ENCODE data around the gene FBXO15.

FBXO15 gene

DNA sequence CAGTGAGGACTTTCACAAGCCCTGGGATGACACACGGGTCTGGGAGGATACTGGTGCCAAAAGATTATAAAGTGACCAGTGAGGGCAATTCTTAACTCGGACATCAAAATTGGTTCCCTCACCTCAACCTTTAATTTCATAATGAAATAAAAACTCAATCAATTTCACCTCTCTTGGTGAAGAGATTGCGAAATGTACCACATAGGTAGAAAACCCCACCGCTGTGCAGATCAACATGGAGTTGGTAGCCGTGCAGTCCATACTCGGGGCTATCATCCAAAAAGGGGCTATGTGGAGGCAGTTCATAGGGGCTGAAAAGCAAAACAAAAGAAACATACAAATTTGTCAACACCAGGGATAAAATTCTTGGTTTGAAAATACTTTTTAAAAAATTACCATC lies 24.4 kb downstream of the FBXO15 start:
- TF ChIP-seq, protein P1, sequence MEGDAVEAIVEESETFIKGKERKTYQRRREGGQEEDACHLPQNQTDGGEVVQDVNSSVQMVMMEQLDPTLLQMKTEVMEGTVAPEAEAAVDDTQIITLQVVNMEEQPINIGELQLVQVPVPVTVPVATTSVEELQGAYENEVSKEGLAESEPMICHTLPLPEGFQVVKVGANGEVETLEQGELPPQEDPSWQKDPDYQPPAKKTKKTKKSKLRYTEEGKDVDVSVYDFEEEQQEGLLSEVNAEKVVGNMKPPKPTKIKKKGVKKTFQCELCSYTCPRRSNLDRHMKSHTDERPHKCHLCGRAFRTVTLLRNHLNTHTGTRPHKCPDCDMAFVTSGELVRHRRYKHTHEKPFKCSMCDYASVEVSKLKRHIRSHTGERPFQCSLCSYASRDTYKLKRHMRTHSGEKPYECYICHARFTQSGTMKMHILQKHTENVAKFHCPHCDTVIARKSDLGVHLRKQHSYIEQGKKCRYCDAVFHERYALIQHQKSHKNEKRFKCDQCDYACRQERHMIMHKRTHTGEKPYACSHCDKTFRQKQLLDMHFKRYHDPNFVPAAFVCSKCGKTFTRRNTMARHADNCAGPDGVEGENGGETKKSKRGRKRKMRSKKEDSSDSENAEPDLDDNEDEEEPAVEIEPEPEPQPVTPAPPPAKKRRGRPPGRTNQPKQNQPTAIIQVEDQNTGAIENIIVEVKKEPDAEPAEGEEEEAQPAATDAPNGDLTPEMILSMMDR (IDR thresholded peaks at IDR 0.05; ENCODE audit: control insufficient read depth, insufficient read depth, low read depth, low read length, missing control alignments), result no peak
- no peak for DNase-seq (ENCODE audit: low read depth)
- H3K4me3 ChIP-seq (ENCODE audit: control insufficient read depth, low read depth, low read length), result no peak overlapping the region

DNA sequence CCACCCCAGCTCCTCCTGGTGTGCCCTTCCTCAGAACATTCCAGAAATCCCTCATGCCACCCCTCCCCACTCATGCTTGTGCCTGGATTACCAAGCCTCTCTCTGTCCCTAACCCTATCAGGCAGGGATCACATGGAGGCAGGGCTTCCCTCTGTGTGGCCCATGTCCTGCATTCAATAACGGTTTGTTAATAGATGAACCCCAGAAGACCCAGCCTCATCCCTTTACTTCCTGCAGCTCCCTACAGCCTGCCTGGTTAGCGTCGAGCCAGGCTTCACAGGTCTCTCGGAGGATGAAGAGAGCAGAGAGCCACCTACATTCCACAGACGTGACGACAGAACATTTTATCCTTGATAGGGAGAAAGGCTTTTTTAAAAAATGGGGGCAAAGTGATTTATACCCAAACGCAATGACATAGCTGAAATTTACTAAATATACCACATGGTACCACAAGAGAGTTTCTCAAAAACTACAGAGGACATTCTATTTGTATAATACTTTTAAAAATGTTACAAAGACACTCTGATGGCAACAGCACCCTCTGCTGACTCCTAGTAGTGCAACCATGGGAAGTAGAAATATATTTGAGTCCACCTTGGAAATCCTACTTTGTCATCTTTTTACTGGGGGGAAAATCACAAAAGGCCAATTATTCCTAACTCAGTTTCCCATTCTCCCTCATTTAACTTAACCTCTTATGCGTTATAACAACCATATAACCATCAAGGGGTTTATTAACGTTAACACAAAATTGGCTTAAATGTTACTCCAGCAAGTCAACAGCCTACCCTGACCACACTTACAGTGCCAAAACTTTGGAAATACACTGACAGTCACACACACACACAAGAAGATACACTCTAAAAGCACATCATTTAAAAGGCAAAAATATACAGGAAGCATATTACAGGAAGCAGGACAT lies 30.7 kb downstream of the FBXO15 start:
- H3K4me3 ChIP-seq (ENCODE audit: control insufficient read depth, low read depth, low read length), result no peak overlapping the region
- TF ChIP-seq, protein P1 (IDR thresholded peaks at IDR 0.05; ENCODE audit: control insufficient read depth, insufficient read depth, low read depth, low read length, missing control alignments), result peak; percentile 80
- peak; percentile 24 for DNase-seq (ENCODE audit: low read depth)

DNA sequence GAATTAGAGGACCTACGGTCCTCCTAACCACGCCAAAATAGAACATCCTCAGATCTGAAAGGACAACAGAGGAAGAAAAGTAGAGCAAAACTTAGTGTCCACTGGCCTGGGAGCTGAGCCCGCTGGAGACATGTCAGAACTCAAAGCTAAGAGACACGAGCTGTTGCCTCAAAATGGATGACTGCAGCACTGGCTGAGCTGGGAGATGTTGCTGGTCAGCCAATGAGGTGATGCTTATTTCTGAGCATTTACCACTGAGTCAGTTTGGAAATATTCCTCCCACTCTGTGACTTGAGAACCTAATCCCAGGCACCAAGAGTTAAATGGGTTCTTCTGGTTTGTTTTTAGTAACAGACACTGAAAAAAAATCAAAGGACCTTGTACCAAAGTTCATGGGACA lies 32.6 kb downstream of the FBXO15 start:
- no peak overlapping the region for H3K4me3 ChIP-seq (ENCODE audit: control insufficient read depth, low read depth, low read length)
- peak; percentile 23 for DNase-seq (ENCODE audit: low read depth)
- TF ChIP-seq, protein P1 (IDR thresholded peaks at IDR 0.05; ENCODE audit: control insufficient read depth, insufficient read depth, low read depth, low read length, missing control alignments), result no peak

DNA sequence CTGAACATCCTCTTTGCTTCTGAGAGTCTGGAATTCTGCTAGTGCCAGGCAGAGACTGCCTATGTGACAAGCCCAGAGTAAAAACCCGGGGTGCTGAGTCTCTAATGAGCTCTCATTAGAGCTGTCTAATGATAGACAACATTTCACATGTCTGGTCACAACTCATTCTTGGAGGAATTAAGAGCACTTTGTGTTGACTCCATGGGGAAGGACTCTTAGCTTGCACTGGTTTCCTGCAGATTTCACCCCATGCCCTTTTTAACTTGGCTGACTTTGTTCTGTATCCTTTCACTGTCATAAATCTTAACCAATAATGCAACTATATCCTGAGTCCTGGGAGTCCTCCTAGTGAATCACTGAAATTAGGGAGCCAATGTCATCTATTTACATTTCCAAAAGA lies 33.5 kb downstream of the FBXO15 start:
- H3K4me3 ChIP-seq (ENCODE audit: control insufficient read depth, low read depth, low read length), result no peak overlapping the region
- DNase-seq (ENCODE audit: low read depth), result no peak
- TF ChIP-seq, protein P1 (IDR thresholded peaks at IDR 0.05; ENCODE audit: control insufficient read depth, insufficient read depth, low read depth, low read length, missing control alignments), result no peak

DNA sequence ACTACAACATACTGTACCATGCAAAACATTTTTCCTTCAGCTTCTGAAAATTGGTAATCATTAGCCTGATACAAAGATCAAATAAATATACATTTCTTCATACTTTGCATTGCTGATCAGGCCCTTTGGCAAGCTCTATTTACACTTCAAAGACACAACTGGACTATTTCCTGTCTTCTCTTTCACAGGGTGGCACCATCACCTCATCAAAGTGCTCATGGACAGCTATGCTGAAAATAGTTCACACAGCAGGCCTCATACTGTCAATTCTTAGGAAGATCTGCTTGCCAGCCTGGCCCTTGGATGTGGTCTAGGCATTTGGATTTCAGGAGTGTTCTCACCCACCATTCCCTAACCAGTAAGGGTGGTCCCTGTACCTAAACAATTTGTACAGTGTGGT lies 33.9 kb downstream of the FBXO15 start:
- DNase-seq (ENCODE audit: low read depth), result no peak
- no peak overlapping the region for H3K4me3 ChIP-seq (ENCODE audit: control insufficient read depth, low read depth, low read length)
- TF ChIP-seq, protein P1 (IDR thresholded peaks at IDR 0.05; ENCODE audit: control insufficient read depth, insufficient read depth, low read depth, low read length, missing control alignments), result no peak

DNA sequence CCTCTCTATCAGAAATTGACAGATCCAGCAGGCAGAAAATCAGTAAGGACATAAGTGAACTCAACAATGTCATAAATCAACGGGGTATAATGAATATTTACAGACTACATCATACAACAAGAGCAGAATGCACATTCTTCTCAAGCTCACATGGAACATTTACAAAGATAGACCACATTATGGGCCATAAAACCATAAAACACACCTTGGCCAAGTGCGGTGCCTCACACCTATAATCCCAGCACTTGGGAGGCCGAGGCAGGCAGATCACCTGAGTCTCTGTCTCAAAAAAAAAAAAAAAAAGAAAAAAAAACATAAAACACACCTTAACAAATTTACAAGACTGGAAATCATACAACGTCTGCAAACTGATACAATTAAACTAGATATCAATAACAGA lies 36.7 kb downstream of the FBXO15 start:
- TF ChIP-seq, protein P1 (IDR thresholded peaks at IDR 0.05; ENCODE audit: control insufficient read depth, insufficient read depth, low read depth, low read length, missing control alignments), result no peak
- no peak overlapping the region for H3K4me3 ChIP-seq (ENCODE audit: control insufficient read depth, low read depth, low read length)
- no peak for DNase-seq (ENCODE audit: low read depth)

Data from AG09309 (cell line).